Memory B cell (primary cell): ENCODE data around the gene BEGAIN.

Experiments used
- ATAC-seq: fragments of 150-1000 bp; cut with Tn5 transposase; 2 replicates; pipeline ENCODE4 v1.10.0; 2021; ENCODE audit warnings: low read depth, mild to moderate bottlenecking, moderate library complexity
- DNase-seq, 2 donors: peaks; one replicate each; pipeline ENCODE4 v3.0.0; 2022; ENCODE audit warnings: low spot score in 2 of 2
- H3K27ac Mint-ChIP-seq: one replicate; pipeline ENCODE4 v1.8.0; 2022; ENCODE audit warnings: mild to moderate bottlenecking, moderate library complexity, mixed read lengths
- H3K27me3 Mint-ChIP-seq: one replicate; pipeline ENCODE4 v1.8.0; 2022; ENCODE audit warnings: mixed read lengths
- H3K36me3 Mint-ChIP-seq: one replicate; pipeline ENCODE4 v1.8.0; 2022; ENCODE audit warnings: mild to moderate bottlenecking, mixed read lengths
- H3K4me1 Mint-ChIP-seq: one replicate; pipeline ENCODE4 v1.8.0; 2022; ENCODE audit warnings: mixed read lengths
- H3K4me3 Mint-ChIP-seq: one replicate; pipeline ENCODE4 v1.8.0; 2022; ENCODE audit warnings: mild to moderate bottlenecking, moderate library complexity, mixed read lengths
- H3K9me3 Mint-ChIP-seq: one replicate; pipeline ENCODE4 v1.8.0; 2022; ENCODE audit warnings: mixed read lengths

The BEGAIN gene

DNA sequence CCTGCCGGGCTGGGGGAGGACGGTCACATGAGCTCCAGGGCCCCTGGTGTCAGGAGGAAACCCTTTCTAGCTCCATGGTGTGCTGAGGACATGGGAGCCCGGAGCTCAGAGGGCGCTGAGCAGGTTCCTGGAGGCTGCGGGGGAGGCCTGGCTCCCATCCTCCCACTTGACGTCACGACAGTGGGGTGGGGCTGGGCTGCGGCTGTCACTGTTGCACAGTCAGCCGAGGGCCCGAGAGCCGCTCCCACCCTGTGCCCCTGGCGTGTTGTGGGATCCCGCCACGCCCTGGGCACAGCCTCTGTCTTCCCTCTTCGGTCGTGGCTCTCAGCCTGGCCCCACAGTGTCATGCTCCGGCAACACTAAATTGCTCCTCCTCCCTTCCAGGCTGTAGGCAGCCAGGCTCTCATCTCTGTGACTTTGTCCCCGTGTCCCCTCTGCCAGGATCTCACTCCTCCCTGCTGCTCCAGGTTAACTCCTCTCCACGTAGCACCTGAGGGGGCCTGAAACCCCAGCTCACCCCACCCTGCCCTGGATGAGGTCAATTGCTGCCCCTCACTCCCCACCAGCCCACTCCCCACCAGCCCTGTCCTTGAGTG is 33.0 kb downstream of the BEGAIN start:
- ATAC-seq (no peak), DNase-seq (no peak)
- H3K27ac Mint-ChIP-seq, result no peak overlapping the region
- H3K36me3 Mint-ChIP-seq, result no peaks in the 10 kb centered on the region
- H3K4me3 Mint-ChIP-seq, result no peak overlapping the region
- H3K9me3 Mint-ChIP-seq, result no peaks in the 10 kb centered on the region
- H3K27me3 Mint-ChIP-seq, result peaks cover 16% of the 10 kb centered on the region
- peaks cover 17% of the 10 kb centered on the region for H3K4me1 Mint-ChIP-seq

DNA sequence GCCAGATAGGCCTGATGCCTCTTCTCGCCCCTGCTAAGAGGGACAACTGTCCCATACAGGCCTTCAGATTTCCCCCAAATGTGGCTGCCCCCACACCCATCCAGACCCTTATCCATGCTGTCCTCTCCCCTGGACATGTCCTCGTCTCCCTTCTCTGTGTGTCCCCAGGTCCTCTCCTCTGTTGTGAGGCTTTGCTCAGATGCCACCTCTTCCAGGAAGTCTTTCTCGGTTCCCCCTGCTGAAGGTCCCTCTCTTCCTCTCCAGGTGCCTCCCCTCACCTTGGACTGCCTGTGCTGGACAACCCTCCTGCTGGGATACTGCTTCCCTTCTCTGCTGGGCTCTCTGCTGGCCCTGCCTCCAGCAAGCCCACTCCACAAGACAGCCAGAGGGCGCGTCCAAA is 33.7 kb downstream of the BEGAIN start:
- Mint-ChIP-seq H3K36me3 (no peaks in the 10 kb centered on the region), H3K4me3 (no peak overlapping the region), H3K4me1 (peaks cover 22% of the 10 kb centered on the region), H3K27me3 (peaks cover 15% of the 10 kb centered on the region), H3K27ac (no peak overlapping the region), H3K9me3 (no peaks in the 10 kb centered on the region)
- ATAC-seq, result no peak
- DNase-seq, result no peak

DNA sequence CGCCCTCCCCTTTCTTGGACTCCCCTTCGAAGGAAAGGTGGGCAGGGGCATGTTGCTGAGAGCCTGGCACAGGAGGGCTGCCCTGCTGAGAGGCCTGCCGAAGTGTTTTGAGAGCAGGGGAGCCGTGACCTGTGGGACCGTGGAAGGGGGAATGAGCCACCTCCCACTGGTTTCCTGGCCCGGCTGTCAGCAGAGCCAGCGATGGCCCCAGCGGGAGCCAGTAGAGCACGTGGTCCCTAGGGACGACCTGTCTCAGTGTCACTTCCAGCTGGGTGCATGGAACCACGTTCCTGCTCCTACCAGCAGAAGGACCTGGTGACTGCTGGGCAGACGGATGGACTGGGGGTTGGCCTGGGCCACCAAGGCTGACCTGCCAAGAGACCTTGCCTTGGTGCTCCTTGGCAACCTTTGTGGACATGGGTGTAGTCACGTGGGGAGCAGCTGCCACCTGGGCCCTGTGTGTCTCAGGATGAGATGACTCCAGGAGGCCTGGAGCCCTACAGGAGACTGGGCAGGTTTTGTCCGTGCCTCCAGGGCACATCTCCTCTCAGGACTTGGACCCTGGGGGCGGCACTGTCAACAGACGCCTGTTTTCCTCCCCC is 34.6 kb downstream of the BEGAIN start:
- H3K27ac Mint-ChIP-seq, result no peak overlapping the region
- ATAC-seq (no peak), DNase-seq (no peak)
- no peak overlapping the region for H3K4me3 Mint-ChIP-seq
- H3K36me3 Mint-ChIP-seq, result no peaks in the 10 kb centered on the region
- H3K9me3 Mint-ChIP-seq, result no peaks in the 10 kb centered on the region
- H3K4me1 Mint-ChIP-seq, result peaks cover 20% of the 10 kb centered on the region
- H3K27me3 Mint-ChIP-seq, result peaks cover 10% of the 10 kb centered on the region

DNA sequence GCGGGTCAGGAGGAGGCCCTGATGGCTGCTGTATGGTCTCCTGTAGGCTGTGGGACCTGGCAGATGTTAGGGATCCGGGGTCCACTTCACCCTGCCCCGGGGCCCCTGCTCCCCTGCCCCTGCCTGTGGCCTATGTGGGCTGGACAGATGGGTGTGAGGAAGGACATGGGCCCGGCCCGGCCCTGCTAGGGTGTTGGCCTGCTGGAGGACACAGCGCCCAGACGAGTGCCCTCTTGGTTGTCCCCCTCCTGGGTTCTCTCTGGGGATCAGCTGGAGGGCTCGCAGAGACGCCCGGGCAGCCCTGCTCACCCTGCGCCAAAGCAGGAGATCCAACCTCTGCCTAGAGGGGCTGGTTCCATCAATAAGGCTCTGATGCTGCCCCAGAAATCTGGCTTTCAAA is 36.2 kb downstream of the BEGAIN start:
- Mint-ChIP-seq H3K9me3 (no peaks in the 10 kb centered on the region), H3K4me1 (peaks cover 26% of the 10 kb centered on the region), H3K27ac (no peak overlapping the region), H3K36me3 (no peaks in the 10 kb centered on the region), H3K4me3 (no peak overlapping the region), H3K27me3 (peaks cover 10% of the 10 kb centered on the region)
- ATAC-seq (no peak), DNase-seq (no peak)

DNA sequence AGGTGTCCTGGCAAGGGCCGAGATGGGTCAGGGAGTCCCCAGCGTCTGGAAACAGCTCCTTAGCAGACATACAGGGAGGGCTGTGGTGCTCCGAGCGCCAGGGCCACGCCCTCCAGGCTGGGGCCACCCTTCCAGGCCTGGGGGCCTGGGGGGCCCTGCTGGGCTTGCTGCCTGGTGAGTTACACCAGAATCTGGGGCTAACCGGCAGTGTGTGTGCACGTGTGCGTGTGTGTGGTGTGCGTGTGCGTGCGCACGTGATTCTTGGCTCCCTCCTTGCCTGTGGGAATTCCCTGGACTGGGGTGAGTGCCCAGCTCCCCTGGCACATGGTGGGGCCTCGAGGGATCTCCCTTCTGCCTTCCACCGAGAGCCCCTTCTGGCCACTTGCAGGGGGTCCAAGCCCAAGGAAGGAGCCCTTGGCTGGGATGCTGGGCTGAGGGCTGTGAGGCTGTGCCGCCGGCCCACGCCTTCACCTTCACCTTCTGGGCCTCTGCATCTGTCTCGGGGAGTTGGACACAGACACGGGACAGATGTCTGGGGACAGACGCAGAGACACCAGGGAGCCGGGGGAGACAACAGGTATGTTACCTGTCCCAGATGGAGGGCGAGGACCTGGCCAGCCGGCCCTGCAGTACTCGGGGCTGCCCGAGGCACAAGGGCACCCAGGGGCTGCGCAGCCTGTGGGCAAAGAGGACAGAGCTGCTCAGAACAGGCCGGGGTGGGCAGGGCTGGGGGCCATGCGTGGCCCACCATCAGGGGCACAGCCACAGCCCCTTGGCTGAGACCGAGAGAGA is 37.2 kb downstream of the BEGAIN start:
- no peak overlapping the region for H3K27ac Mint-ChIP-seq
- H3K9me3 Mint-ChIP-seq, result no peaks in the 10 kb centered on the region
- H3K27me3 Mint-ChIP-seq, result peaks cover 10% of the 10 kb centered on the region
- no peak for ATAC-seq
- H3K4me1 Mint-ChIP-seq, result peaks cover 26% of the 10 kb centered on the region
- DNase-seq, result no peak
- no peak overlapping the region for H3K4me3 Mint-ChIP-seq
- no peaks in the 10 kb centered on the region for H3K36me3 Mint-ChIP-seq

DNA sequence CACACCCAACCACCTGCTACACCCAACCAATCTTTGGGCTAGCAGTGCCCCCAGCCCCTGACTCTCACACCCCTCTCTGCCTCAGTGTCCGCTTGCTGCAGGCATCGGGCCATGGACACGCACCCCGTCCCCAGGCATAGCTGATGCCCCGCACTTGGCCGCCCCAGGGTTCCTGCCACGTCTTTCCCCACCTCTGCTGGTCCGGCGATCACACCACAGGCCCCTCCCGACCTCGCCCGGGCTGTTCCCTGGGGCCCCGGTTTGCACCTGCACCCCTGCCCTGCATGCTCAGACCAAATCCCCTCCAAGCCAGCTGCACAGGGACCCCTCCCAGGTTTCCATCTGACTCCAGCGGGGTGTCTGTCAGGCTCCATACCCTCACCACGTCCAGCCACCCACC is 38.3 kb downstream of the BEGAIN start:
- no peaks in the 10 kb centered on the region for H3K9me3 Mint-ChIP-seq

DNA sequence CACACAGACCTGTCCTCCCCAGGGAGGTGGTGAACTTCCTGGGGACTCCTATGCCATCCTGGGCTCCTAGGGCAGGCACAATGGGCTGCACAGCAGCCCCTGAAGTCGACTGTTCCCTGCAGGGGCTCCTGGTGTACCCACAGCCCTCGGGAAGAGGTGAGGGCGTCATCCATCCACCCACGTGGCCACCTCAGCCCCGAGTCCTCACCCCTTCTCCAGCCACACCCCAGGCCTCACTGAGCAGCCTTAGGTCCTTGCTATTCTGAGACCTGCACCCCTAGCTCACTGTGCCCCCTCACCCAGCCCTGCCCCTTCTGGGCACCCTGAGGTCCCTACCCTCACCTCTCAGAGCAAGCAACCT is 38.9 kb downstream of the BEGAIN start:
- peak overlapping the region; percentile 59 for H3K4me3 Mint-ChIP-seq
- DNase-seq, result no peak

More for the DNA sequence above, 38.3 kb downstream of the BEGAIN start:
- Mint-ChIP-seq H3K4me3 (peak overlapping the region; percentile 43), H3K27me3 (peaks cover 8% of the 10 kb centered on the region), H3K27ac (no peak overlapping the region), H3K36me3 (no peaks in the 10 kb centered on the region), H3K4me1 (peaks cover 26% of the 10 kb centered on the region)
- ATAC-seq, result no peak
- DNase-seq, result no peak

DNA sequence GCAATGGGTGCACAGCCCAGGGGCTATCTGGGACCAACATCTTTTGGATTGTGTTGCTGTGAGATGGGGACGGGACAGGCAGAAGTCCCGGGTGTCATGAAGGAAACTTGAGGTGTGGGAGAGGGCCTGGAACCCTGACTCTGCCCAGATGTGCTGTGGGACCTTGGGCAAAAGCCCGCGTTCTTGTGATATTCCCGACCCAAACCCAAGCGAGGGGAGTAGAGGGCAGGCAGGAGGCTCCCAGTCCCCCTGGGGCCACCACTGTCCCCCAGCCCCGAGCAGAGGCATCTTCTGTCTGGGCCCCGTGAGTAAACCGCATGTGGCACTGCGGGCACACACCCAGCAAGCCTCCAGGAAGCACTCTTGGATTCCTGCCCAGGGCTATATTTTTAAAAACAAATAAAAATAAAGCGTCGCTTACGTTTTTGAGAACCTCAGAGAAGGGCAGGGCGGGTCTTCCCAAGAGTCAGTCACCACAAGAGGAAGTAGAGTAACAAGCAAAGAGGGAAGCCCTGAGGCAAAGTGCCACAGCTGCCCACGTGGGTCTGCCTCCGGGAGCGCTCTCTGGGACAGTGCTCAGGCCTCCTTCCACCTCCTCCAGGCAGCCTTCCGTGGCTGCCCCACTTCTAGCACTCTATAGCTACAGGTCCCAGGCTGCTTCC is 39.5 kb downstream of the BEGAIN start:
- H3K9me3 Mint-ChIP-seq, result no peaks in the 10 kb centered on the region
- peak overlapping the region; percentile 38 for H3K27ac Mint-ChIP-seq
- H3K27me3 Mint-ChIP-seq, result peaks cover 4% of the 10 kb centered on the region
- ATAC-seq (peak; percentile 58), DNase-seq (peak in 1 of 2 donors; percentile 29)
- no peaks in the 10 kb centered on the region for H3K36me3 Mint-ChIP-seq
- peak overlapping the region; percentile 89 for H3K4me3 Mint-ChIP-seq
- peaks cover 23% of the 10 kb centered on the region for H3K4me1 Mint-ChIP-seq

More for the DNA sequence above, 38.9 kb downstream of the BEGAIN start:
- Mint-ChIP-seq H3K4me1 (peaks cover 23% of the 10 kb centered on the region), H3K9me3 (no peaks in the 10 kb centered on the region), H3K27ac (peak overlapping the region; percentile 38), H3K27me3 (peaks cover 4% of the 10 kb centered on the region), H3K36me3 (no peaks in the 10 kb centered on the region)
- no peak for ATAC-seq

DNA sequence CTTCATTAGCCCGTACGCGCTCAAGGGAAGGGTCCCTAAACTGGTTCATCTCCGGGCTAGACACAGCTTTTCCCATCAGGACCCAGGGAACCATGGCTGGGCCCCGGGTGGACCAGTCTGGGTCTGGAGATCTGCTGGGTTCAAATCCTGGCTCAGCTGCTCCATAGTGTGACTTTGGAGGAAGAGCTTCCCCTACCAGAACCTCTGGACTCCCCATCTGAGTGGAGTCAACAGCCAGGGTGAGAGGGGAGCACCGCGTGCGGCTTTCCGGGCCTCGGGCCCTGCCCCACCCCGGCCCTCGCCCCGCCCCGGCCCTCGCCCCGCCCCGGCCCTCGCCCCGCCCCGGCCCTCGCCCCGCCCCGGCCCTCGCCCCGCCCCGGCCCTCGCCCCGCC is 41.2 kb downstream of the BEGAIN start:
- H3K4me1 Mint-ChIP-seq, result peaks cover 23% of the 10 kb centered on the region
- H3K27me3 Mint-ChIP-seq, result peaks cover 4% of the 10 kb centered on the region
- H3K9me3 Mint-ChIP-seq, result no peaks in the 10 kb centered on the region
- no peaks in the 10 kb centered on the region for H3K36me3 Mint-ChIP-seq
- peak; percentile 31 to 43 for DNase-seq
- peak; percentile 23 for ATAC-seq
- peak overlapping the region; percentile 88 for H3K27ac Mint-ChIP-seq
- H3K4me3 Mint-ChIP-seq, result peak overlapping the region; percentile 21

DNA sequence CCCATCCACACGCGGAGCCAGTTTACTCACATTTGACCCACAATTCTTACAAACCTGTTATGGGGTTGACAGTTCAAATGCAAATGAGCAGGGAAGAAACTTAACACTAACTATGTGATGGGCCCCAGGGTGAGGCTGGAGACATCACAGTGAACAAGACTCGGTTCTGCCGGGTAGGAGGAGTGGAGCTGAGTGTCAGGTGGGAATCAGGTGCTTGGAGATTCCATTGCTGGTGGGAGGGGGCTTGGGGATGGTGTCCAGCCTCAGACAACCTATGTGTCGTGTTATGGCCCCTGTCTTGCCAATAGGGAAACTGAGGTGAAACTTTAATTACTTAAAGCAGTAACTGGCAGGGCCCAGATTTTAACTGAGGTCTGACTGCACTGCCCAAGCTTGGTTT is 41.9 kb downstream of the BEGAIN start:
- no peaks in the 10 kb centered on the region for H3K9me3 Mint-ChIP-seq
- peaks cover 4% of the 10 kb centered on the region for H3K27me3 Mint-ChIP-seq
- no peak for ATAC-seq
- DNase-seq, result no peak
- H3K36me3 Mint-ChIP-seq, result no peaks in the 10 kb centered on the region
- no peak overlapping the region for H3K4me3 Mint-ChIP-seq
- no peak overlapping the region for H3K27ac Mint-ChIP-seq
- H3K4me1 Mint-ChIP-seq, result peaks cover 23% of the 10 kb centered on the region

DNA sequence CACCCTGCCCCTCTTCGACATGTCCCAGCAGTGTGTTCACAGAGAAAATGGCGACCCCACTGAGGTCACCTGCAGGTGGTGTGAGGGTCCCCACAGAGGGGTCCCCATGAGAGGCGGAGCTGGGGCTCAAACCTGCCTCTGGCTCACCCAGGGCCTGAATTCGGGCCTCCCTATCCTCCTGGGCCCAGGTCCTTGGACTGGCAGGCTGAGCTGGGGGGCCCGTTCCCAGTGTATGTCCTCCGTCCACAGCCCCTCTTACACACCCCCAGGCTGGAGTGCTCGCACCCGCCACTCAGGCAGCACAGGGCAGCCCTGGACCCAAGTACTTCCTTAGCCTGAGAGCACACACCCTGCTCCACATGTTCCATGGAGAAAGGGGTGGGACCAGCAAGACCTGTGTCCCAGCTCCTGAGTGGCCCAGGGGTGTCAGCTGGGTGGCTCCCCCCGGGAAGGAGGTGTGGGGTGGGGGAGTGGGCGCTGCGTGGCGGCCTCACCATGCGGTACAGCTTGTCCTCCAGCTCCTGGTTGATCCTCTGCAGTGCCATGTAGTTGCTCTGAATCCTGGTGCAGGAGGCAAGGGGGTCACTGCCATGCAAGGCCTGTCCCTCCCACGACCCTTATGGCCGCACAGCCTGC is 42.6 kb downstream of the BEGAIN start:
- DNase-seq (no peak), ATAC-seq (no peak)
- no peak overlapping the region for H3K4me3 Mint-ChIP-seq
- H3K36me3 Mint-ChIP-seq, result no peaks in the 10 kb centered on the region
- H3K27me3 Mint-ChIP-seq, result peaks cover 4% of the 10 kb centered on the region
- no peaks in the 10 kb centered on the region for H3K9me3 Mint-ChIP-seq
- H3K4me1 Mint-ChIP-seq, result peaks cover 23% of the 10 kb centered on the region
- H3K27ac Mint-ChIP-seq, result no peak overlapping the region

DNA sequence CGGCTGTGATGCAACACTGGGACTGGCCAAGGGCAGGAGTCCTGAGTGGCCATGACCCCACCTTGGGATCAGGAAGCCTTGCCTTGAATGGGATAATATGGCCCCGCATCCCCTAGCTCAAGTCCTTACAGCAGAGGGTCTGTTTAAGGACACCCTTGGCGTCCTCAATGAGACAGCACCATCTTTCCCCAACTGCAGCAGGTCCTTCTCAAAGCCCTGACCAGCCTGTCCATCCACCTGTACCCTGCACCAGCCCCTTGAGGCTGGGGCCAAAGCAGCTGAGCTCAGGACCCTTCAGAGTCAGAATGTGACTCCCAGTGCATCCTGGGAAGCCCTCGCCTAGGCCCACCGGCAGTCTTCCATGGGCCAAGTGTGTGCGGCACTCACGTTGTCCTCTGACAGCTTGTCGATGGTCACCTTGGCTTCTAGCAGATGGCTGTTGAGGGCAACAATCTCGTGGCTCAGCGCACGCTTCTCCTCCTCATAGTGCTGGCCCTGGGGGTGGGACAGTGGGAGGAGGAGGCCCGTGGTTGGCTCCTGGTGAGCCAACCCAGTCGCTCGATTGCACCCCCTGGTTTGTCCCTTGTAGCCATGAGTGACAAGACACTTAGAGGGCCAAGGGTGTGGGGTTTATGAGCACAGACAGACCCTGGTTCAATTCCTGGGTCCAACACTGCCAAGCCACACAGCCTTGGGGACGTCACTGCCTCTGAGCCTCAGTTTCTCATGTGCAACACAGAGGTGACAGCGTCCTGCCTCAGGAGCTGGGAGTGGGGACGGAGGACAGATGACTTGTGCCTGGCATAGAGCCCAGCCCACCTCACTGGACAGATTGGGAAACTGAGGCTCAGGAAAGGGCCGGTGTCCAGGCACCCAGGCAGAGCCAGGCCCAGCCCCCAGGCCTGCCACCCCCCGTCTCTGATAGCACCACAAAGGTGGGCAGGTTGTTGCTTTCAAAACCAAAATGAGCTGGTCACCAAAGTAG is 43.5 kb downstream of the BEGAIN start:
- Mint-ChIP-seq H3K4me1 (peaks cover 16% of the 10 kb centered on the region), H3K9me3 (no peaks in the 10 kb centered on the region), H3K4me3 (no peak overlapping the region), H3K27me3 (no peaks in the 10 kb centered on the region), H3K36me3 (no peaks in the 10 kb centered on the region), H3K27ac (no peak overlapping the region)
- ATAC-seq (no peak), DNase-seq (no peak)

DNA sequence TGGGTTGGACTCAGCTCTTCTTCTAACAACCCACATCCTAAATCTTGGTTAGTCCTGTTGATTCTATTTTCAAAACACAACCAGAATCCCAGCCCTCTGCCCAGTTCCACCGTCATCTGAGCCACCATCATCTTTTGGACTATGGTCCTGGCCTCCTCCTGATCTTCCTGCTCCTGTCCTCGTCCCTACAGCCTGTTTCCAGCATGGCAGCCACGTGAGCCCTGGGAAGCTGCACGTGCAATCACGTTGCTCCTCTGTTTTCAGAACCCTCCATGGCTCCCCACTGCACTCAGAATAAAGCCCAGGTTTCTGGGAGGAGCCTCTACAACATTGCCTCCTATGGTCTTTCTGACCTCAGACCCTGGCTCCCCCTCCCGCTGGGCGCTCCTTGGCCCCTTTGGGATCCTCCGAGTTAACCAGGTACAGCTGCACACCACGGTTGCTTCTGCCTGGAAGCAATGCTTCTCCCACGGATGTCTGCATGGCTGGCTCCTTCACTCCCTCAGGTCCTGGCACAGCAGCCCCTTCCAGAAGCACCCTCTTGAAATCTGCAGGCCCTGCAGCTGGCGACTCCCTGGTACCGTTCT is 44.5 kb downstream of the BEGAIN start:
- no peaks in the 10 kb centered on the region for H3K9me3 Mint-ChIP-seq
- H3K27me3 Mint-ChIP-seq, result no peaks in the 10 kb centered on the region
- no peak overlapping the region for H3K4me3 Mint-ChIP-seq
- no peak for DNase-seq
- ATAC-seq, result no peak
- no peaks in the 10 kb centered on the region for H3K36me3 Mint-ChIP-seq
- H3K27ac Mint-ChIP-seq, result no peak overlapping the region
- peaks cover 7% of the 10 kb centered on the region for H3K4me1 Mint-ChIP-seq
